22Rv1 (cell line): ENCODE data around the gene ADCY2.

Experiments
- CTCF ChIP-seq: fragments of 450-650 bp; IDR thresholded peaks from 2 replicates; pipeline ENCODE4 v1.5.1; 2017; ENCODE audit warnings: mild to moderate bottlenecking
- ZFX ChIP-seq: fragments of 450-650 bp; IDR thresholded peaks from 2 replicates; pipeline ENCODE4 v1.6.1; 2017; ENCODE audit warnings: antibody characterized with exemption, borderline replicate concordance

GRCh38 chr5:7680260-7680659 is 284.3 kb downstream of the ADCY2 start:
- TF ChIP-seq CTCF, result no peak
- TF ChIP-seq ZFX, result no peak
